Superior temporal gyrus (tissue), 1 donor: ENCODE data around the gene ZNF236.
"Not testable (repeated sequence)": the region's sequence is repeated elsewhere in the genome, so short reads cannot be mapped to it uniquely, and the experiment has no call there.

ENCODE experiments used
- DNase-seq: peaks from one replicate; pipeline ENCODE4 v3.0.0-alpha.2; 2016; ENCODE audit errors: extremely low spot score

Gene ZNF236

GRCh38 chr18:77005651-77006195 lies 183.4 kb downstream of the ZNF236 start:
- DNase-seq: no peak

DNA sequence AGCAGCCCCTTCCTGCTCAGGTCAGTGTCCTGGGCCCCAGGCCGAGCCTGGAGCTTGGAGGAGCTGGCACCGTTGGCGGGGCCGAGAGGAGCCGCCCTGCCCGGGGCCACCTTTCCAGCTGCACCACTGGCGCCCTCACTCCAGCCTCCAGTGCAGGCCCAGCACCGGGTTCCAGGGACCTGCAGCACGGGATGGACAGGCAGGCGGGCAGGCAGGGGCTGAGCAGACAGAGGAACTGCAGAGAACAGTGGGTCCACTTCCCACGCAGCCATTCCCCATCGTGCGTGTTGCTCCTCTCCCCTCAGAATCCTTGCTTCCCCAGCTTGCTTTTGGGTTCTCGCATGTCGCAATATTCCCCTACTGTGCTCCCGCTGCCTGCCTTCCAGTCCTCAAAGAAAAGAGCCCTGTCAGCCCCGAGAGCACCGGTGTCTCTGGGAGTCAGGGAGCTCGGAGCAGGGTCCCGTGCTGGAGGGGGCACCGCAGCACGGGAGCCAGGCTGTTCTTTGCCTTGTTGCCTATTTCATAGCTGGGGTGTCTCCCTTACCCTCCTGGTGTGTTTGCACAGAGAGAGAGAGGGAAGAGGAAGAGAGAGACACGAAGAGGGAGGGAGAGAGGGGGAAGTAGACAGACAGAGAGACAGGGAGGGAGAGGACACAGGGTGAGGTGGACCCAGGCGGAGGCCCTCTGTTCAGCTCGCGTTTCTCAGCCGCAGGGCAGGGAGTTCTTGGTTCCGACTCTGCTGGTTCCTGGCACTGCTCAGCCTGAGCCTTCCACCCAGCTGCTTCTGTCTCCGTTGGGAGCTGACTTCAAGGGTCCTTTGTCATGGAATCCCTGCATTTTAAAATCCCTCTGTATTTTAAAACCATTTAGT lies 184.2 kb downstream of the ZNF236 start:
- DNase-seq: no peak

DNA sequence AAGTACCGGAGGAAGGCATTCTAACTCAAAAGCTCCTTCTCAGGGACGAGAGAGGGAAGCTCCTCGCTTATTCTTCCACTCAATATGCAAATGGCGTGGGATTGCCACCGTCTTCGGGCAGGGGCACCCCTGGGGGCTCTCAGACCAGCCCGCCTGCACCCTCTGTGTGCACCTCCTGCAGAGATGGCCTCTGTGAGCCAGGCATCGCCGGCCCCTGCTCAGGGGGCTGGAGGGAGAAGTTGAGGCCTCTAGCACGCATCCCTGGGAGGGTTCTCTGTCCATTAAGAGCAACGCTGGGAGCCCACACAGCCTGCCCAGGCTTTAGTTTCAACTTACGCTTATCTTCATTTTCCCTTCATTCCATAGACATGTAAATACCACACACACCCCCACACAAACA lies 184.9 kb downstream of the ZNF236 start:
- no peak for DNase-seq

- DNase-seq: no peak
Measured at GRCh38 chr18:77008006-77008405, 185.6 kb downstream of the ZNF236 start.

GRCh38 chr18:77008576-77009315 lies 186.4 kb downstream of the ZNF236 start:
- DNase-seq: no peak

- no peak for DNase-seq
Measured at GRCh38 chr18:77009675-77010074, 187.3 kb downstream of the ZNF236 start.

DNA sequence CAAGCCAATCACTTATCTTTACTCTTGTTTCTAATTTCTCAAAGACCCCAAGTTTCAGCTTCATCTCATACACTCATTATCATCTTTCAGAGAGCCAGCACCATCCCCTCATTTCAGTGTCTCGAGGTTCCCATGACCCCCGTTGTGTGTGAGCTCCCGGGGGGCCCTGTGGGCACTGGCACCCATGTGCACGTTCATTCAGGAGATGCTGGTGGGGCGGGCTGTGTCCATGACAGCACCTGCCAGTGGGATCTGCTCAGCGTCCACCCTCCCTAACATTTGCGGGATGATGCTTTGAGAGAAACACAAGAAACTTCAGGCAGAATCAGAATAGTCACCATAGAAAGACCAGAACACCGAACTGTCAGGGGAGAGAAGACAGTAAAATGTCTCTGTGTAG lies 189.8 kb downstream of the ZNF236 start:
- DNase-seq: no peak

DNA sequence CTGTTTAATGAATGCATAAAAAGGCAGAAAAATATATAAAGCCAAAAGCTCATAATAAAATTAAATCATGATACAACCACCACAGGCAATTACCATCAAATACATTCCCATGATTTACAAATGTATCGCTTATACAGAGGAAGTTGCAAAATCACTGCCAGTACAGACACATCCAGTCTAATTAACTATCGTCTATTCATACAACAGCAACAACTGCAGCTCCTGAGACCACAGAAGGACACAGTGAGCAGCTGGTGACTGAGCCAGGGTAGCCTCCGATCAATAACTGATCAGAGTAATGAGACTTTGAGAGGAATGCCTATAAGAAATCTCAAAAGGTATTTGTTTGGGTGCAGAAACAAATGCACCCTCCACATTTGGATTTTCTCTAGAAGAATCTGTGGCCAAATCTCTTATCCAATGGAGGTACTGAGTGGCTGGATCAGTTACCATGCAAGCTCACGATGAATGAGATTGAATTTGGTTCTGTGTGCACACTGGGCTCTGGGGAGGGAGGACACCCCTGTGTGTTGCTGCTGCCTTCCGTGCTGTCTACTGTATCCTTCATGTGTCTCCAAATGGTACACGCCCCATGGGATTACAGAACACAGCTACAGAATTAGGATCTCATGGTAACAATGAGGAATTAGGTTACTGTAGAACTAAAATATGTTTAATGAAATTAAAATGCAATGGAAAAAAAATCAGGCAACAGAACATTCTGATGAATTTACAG lies 190.6 kb downstream of the ZNF236 start:
- no peak for DNase-seq

DNA sequence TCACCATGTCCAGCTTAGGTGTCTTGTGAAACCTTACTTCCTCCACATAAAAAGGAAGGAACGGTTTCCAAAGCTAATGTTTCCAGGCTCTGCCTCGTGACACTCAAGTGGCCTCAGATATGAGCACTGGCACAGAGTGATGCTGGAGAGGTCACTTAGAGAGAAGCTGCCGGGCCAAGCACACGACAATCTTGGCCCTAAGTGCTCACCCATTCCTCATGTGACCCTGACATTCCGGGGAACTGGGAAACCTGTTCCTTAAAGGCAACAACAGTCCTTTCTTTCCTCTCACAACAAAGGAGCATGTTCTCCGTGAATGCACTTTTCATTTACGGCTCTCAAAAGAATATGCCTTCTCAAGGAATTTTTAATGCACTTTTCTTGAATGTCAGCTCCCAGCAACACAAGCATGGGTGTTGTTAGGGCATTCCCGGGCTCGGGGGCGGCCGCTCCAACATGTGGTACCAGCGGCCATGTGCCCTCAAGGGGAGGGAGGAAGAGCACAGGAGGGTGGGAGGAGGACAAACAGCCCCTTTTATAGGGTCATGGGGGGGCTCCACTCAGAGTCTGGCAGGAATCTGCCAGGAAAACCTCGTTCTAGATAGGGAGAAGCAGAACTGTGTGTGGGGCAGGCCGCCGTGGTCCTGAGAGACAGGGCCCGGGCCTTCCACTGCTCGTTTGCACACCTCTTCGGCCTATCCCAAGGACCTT lies 191.6 kb downstream of the ZNF236 start:
- DNase-seq: peak; percentile 74

DNA sequence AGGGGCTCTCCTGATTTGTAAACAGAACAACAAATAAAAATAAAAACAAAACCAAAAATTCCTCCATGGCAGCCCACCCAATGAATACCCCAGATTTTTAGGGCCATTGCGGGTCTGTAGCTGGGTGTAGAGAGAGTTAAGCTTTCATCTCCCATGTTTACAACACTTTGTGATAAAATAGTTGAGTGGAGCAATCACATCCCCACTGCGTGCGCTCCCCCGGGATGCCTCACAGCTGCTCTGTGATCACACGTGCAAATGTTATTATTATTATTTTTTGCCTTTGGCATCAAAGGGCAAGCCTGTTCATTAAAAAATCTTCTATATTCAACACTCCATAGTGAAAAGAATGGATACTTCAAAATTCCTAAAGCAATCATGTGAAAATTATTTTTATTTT lies 192.2 kb downstream of the ZNF236 start:
- no peak for DNase-seq

DNA sequence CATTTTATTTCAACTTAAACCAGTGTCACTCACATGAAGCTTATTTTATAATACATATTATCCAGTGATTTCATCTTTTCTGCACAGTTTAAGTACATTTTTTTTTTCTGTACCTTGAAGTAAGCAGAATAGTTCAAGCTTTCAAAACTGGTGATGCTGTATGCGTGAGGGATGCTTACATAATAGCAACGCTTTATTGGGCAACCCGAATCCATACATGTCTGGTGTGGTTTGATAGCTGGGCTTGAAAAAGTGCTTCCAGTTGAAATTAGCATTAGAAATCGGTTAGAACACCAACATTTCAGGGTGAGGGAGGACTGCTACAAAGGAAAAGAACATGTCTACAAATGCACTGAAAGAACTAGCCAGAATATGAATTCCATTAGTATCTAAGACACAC lies 192.8 kb downstream of the ZNF236 start:
- DNase-seq: no peak

DNA sequence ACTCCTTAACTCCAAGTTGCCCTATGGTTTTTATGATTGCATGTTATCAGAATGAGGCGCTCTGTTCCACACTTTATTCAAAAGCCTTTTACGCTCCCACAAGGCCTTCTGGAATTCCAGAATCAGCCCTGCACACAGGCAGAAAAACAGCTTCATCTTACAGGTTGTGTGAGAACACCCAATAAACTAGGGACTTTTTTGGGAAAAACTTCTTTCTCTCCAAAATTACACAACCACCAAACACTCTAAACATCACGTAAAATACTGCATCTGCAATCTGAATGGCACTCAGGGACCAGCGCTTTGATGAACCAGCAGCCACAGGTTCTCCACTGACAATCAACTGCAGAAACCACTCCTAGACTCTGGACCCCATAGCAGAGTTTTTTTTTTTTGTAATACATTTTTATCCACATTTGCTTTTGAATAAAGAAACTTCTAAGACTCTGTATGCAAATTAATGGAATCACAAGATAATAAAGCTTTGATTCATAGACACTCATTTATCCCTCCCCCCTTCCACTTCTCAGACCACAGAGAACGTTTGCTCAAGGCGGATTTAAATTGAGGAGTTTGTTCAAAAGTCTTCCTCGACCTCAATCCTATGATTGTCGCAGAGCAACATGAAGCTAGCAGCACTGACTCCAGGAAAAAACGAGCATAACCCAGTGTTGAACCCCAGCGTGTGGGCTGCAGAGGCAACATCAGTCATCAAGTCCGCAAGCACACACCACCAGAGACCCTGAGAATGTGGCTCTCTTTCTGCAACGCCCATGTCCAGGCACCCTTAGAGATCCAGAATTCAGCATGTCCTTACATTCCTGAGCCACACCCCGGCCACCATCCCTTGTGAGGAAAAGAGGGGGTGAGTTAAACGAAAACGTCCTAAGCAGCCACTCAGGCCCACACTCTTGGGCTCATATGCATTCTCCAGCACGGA lies 193.7 kb downstream of the ZNF236 start:
- DNase-seq: no peak

DNA sequence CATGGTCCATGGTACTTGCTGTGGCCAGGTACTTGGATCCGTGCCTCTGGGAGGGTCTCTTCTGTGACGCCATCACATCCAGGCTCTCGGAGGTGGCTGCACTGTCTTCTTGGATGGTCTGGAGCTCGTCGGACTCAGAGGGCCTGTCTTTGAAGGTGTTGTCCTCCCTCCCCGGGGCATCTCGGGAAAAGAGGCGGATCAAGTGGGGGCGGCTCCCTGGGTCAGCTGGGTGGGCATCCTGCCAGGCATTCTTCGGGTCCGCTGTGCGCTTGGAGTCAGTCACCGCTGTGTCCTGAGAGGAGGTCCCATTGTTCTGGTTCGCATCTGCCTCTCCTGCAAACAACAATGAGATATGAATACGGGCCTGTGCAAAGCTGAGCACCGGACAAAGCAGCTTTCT lies 194.6 kb downstream of the ZNF236 start:
- peak; percentile 97 for DNase-seq

- DNase-seq: no peak
Measured at GRCh38 chr18:77017355-77017754, 195.0 kb downstream of the ZNF236 start.

GRCh38 chr18:77018650-77019049 lies 196.3 kb downstream of the ZNF236 start:
- not testable (repeated sequence) for DNase-seq

- DNase-seq: no peak
Measured at GRCh38 chr18:77019641-77020040, 197.3 kb downstream of the ZNF236 start.
